Loucy (cell line): Measurements from ENCODE around the gene PRMT3.

ENCODE experiments used
- H2AFZ ChIP-seq: fragments of 200-600 bp; sonication (generic); 2 replicates; pipeline ENCODE4 v1.6.0; 2016; ENCODE audit warnings: antibody characterized with exemption, mild to moderate bottlenecking, low read length, moderate library complexity
- H3F3A ChIP-seq: fragments of 200-600 bp; 2 replicates; pipeline ENCODE4 v1.6.0; 2016; ENCODE audit warnings: antibody characterized with exemption, low read depth, mild to moderate bottlenecking
- H3K27me3 ChIP-seq: fragments of 200-600 bp; sonication (generic); 2 replicates; pipeline ENCODE4 v1.6.1; 2014; ENCODE audit warnings: low read length, mild to moderate bottlenecking; ENCODE audit not compliant: insufficient read depth, poor library complexity, severe bottlenecking
- H3K36me3 ChIP-seq: fragments of 200-600 bp; sonication (generic); 2 replicates; pipeline ENCODE4 v1.6.1; 2016; ENCODE audit warnings: low read length; ENCODE audit not compliant: insufficient read depth
- H3K4me1 ChIP-seq: fragments of 200-600 bp; sonication (generic); 2 replicates; pipeline ENCODE4 v1.5.1; 2014; ENCODE audit warnings: low read length, mild to moderate bottlenecking; ENCODE audit not compliant: insufficient read depth, poor library complexity, severe bottlenecking
- H3K4me2 ChIP-seq: fragments of 200-600 bp; sonication (generic); 2 replicates; pipeline ENCODE4 v1.6.0; 2014; ENCODE audit warnings: antibody characterized with exemption, low read length, low read depth, mild to moderate bottlenecking; ENCODE audit not compliant: poor library complexity, severe bottlenecking
- H3K4me3 ChIP-seq: fragments of 200-600 bp; sonication (generic); 2 replicates; pipeline ENCODE4 v1.5.1; 2014; ENCODE audit warnings: low read length, mild to moderate bottlenecking, mixed read lengths; ENCODE audit not compliant: poor library complexity, severe bottlenecking
- H3K79me2 ChIP-seq: fragments of 200-600 bp; sonication (generic); 2 replicates; pipeline ENCODE4 v1.6.1; 2014; ENCODE audit warnings: low read length; ENCODE audit not compliant: insufficient read depth
- H3K9ac ChIP-seq: fragments of 200-600 bp; sonication (generic); 2 replicates; pipeline ENCODE4 v1.6.0; 2014; ENCODE audit warnings: mild to moderate bottlenecking, low read depth, low read length, moderate library complexity; ENCODE audit not compliant: poor library complexity, severe bottlenecking
- H3K9me2 ChIP-seq: fragments of 200-600 bp; sonication (generic); replicated peaks from 2 replicates; pipeline ENCODE4 v1.6.1; 2016; ENCODE audit warnings: low read depth, low read length, mixed read lengths
- H3K9me3 ChIP-seq: fragments of 200-600 bp; sonication (generic); 2 replicates; pipeline ENCODE4 v1.6.1; 2014; ENCODE audit warnings: mild to moderate bottlenecking, antibody characterized with exemption, low read length, low read depth; ENCODE audit not compliant: insufficient read depth
- H4K20me1 ChIP-seq: fragments of 200-600 bp; sonication (generic); 2 replicates; pipeline ENCODE4 v1.6.0; 2014; ENCODE audit warnings: antibody characterized with exemption, low read length, mild to moderate bottlenecking; ENCODE audit not compliant: insufficient read depth, poor library complexity, severe bottlenecking
- EZH2phosphoT487 ChIP-seq: fragments of 200-600 bp; IDR thresholded peaks from 2 replicates; pipeline ENCODE4 v1.6.1; 2018; ENCODE audit warnings: antibody characterized with exemption, mild to moderate bottlenecking, moderate library complexity, borderline replicate concordance
- TF ChIP-seq, protein P1 (sequence below): fragments of 200-600 bp; sonication (generic); conservative IDR thresholded peaks from 2 replicates; pipeline ENCODE4 v1.5.1; 2014; ENCODE audit warnings: mild to moderate bottlenecking, antibody characterized with exemption, low read length

Gene PRMT3

DNA sequence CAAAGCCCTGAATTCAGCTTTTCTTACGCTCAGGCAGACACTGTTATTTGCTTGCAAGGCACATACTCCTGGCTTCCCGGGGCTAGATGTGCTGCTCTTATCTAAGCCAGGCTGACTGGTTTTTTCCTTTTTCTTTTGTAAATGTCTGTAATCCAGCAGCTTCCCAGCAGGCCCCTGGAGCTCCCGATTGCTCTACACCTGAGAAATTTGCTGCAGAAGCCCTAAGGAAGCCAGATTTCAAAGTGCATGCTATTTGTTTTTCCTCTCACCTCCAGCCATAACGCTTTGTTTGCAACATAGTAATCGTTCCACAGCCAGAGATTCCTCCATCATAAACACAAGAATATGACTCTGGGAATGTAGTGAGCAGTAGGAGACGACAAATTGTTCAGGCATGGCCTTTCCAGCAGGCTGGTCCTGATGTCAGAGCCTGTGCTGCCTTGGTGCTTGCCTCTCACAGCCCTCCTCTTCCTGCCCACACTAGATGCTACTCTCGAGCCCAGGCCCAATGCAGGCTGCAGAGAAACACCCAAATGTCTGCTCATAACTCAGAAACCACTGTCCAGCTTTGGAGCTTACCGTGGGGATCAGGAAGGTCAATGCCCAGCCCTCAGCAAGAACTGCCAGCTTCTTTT is 157.2 kb downstream of the PRMT3 start:
- H3K4me3 ChIP-seq: no peak overlapping the region
- no peaks in the 10 kb centered on the region for H3F3A ChIP-seq
- H3K79me2 ChIP-seq: no peaks in the 10 kb centered on the region
- H3K4me2 ChIP-seq: no peak overlapping the region
- no peaks in the 10 kb centered on the region for H3K27me3 ChIP-seq
- H3K9me2 ChIP-seq: no peaks in the 10 kb centered on the region
- no peak overlapping the region for H2AFZ ChIP-seq
- H3K36me3 ChIP-seq: no peaks in the 10 kb centered on the region
- TF ChIP-seq, protein P1, sequence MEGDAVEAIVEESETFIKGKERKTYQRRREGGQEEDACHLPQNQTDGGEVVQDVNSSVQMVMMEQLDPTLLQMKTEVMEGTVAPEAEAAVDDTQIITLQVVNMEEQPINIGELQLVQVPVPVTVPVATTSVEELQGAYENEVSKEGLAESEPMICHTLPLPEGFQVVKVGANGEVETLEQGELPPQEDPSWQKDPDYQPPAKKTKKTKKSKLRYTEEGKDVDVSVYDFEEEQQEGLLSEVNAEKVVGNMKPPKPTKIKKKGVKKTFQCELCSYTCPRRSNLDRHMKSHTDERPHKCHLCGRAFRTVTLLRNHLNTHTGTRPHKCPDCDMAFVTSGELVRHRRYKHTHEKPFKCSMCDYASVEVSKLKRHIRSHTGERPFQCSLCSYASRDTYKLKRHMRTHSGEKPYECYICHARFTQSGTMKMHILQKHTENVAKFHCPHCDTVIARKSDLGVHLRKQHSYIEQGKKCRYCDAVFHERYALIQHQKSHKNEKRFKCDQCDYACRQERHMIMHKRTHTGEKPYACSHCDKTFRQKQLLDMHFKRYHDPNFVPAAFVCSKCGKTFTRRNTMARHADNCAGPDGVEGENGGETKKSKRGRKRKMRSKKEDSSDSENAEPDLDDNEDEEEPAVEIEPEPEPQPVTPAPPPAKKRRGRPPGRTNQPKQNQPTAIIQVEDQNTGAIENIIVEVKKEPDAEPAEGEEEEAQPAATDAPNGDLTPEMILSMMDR: no peak
- no peak for TF ChIP-seq EZH2phosphoT487
- no peaks in the 10 kb centered on the region for H3K9me3 ChIP-seq
- no peaks in the 10 kb centered on the region for H3K4me1 ChIP-seq
- no peak overlapping the region for H3K9ac ChIP-seq
- H4K20me1 ChIP-seq: no peaks in the 10 kb centered on the region

DNA sequence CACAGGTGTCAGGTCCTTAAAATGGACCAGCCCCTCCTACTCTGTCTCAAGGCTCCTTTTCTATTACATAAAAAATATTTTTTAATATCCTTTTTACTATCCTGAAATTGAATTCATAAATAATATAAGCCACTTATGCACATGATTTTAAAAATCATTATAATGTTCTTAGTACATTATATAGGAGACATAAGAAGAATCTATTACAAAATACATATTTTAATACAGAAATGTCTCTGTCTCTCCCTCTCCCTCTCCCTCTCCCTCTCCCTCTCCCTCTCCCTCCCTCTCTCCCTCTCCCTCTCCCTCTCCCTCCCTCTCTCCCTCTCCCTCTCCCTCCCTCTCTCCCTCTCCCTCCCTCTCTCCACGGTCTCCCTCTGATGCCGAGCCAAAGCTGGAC is 159.9 kb downstream of the PRMT3 start:
- Histone ChIP-seq H3K4me3 (no peak overlapping the region), H3K27me3 (no peaks in the 10 kb centered on the region)
- TF ChIP-seq, protein P1: no peak
- TF ChIP-seq EZH2phosphoT487: no peak

DNA sequence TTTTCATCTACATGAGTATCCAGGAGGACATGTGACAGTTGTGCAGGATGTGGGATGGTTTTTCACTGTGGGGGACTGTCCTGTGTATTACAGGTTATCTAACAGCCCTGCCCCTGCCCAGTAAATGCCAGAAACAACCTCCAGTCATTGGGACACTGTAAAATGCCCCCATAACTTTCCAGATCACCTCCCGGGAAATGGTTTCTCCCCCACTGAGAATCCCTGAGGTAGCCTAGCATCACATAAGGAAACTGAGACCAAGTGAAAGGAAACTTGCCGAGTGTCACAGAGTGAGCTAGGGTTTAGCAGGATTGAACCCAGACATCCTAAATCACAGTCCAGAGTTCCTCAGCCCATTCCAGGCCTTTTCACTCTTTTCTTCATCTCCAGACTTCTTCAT is 163.6 kb downstream of the PRMT3 start:
- no peak overlapping the region for H3K4me3 ChIP-seq
- H3K4me2 ChIP-seq: no peak overlapping the region
- H3K9ac ChIP-seq: no peak overlapping the region
- H3K9me2 ChIP-seq: no peaks in the 10 kb centered on the region
- no peaks in the 10 kb centered on the region for H3F3A ChIP-seq
- no peaks in the 10 kb centered on the region for H4K20me1 ChIP-seq
- TF ChIP-seq EZH2phosphoT487: no peak
- TF ChIP-seq, protein P1: no peak
- H2AFZ ChIP-seq: no peak overlapping the region
- H3K27me3 ChIP-seq: no peaks in the 10 kb centered on the region
- H3K36me3 ChIP-seq: no peaks in the 10 kb centered on the region
- no peaks in the 10 kb centered on the region for H3K79me2 ChIP-seq
- no peaks in the 10 kb centered on the region for H3K9me3 ChIP-seq
- H3K4me1 ChIP-seq: no peaks in the 10 kb centered on the region

More for the DNA sequence above, 159.9 kb downstream of the PRMT3 start:
- no peaks in the 10 kb centered on the region for H3K9me3 ChIP-seq
- no peaks in the 10 kb centered on the region for H3F3A ChIP-seq
- H3K4me2 ChIP-seq: no peak overlapping the region
- H2AFZ ChIP-seq: no peak overlapping the region
- no peaks in the 10 kb centered on the region for H4K20me1 ChIP-seq
- H3K36me3 ChIP-seq: no peaks in the 10 kb centered on the region
- H3K9ac ChIP-seq: no peak overlapping the region
- no peaks in the 10 kb centered on the region for H3K4me1 ChIP-seq
- no peaks in the 10 kb centered on the region for H3K79me2 ChIP-seq
- H3K9me2 ChIP-seq: no peaks in the 10 kb centered on the region
